Measurements from ENCODE around the gene SDCCAG8.

Gene SDCCAG8

DNA sequence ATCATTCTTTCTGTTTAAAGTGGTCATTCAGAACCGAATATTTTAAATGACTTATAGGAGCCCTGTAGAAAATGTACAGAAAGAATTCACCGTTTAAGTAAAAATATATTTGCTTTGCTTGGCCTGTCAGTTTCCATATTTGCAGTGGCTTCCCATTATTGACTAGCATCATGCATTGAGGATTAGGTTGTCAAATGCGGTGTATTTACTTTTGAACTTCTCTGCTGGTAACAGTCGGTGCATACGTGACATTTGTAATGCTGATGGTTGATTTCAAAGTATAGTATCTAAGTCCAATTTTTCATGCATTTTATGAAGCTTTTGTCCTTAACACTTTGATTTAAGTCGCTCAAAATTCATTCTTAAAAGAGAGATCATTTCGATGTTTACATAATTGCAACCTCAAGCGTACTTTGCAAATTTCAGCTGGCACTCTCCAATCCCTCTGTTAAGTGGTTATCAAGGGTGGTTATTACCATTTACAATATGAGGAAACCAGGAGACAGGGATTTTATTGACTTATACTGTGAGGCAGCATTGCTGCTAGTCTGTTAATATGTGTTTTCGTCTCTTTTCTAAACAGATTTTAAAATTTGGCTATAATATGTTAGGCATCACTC is 201.6 kb downstream of the SDCCAG8 start:
- DNase-seq (ENCODE audit: low spot score) = no peak

DNA sequence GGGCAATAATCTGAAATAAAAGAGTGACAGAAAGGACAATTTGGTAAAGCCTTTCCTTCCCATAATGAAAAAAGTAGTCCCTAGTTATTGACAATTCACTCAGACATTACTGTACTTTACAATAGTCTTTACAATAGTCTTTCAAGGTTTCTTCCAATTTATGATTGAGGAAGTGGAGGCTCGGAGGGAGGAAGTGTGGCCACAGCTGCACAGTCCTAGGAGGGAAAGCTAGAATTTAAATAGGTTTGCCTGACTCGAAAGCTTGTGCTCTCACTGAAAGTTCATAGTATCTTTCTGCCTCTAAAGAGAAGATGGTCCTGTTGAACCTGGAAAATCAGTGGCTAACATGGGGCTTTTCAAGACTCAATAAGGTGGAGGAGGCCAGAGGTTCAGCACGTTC is 203.2 kb downstream of the SDCCAG8 start:
- no peak for DNase-seq (ENCODE audit: low spot score)

DNA sequence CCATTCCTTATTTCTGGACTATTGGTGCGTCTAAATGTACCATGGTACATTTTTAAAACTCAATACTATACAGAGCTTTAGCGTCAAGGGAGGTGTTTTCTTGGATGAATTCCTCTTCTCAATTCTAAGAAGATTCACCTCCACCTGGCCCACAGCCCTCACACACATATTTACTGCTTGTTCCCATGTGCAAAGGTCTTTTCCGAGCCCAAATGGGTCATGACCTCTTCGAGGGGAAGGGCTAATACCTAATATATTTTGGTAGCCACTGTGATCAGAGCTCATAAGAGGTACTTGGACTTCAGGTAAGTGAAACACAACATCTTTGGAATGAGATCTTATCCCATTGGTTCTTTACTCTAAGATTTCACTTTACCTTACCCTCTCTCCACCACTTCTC is 205.9 kb downstream of the SDCCAG8 start:
- DNase-seq (ENCODE audit: low spot score) = no peak

DNA sequence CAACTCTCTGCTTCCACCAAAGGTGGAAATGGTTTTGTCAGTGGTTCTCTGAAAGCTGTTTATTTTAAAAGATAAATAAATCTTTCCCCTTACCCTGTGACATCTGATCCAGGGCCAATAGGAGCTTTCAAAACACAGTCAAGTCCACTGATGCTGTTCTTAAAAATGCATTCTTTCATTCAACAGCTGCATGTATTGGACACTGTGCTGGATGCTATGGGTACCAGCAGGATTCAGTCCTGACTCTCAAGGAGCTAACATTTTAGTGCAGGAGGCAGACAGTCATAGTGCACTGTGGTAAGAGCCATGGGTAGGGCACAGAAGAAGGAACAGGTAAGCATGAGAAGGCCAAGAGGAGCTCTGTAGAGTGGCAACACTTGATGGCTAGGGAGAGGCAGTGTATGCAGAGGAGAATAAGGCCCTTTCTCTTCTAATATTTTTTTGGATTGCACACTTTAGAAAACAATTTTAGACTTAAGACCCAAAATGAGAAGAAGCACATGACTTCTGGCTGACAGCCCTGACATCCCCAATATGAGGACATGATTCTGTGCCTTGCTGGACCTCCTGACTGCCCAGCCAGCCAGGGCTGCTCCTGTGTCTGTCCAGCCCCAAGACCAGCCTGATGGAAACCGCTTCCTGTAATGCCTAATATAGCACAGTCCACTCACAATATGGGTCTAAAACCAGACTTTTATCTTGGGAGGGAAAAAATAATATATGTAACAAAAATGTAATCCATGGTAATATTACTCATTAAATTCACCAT is 207.3 kb downstream of the SDCCAG8 start:
- DNase-seq (ENCODE audit: low spot score) = no peak

DNA sequence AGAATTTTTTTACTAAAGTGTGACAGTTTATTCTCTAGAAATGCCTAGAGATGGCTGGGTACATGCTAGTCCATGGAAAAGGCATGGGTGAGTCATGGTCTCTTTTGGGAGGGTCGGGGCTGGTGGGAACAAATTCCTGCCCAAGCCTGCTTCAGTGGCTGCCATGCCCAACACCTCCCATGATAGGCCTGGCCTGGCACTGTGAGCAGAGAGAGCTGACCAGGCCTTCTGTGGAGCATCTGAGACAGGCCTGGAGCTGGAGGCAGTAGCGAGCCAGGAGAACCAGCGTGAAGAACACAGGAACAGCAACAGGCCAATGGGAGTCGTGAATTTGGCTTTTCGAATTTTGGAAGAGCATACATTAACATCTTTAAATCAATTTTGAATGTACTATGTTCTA is 209.2 kb downstream of the SDCCAG8 start:
- no peak for DNase-seq (ENCODE audit: low spot score)

DNA sequence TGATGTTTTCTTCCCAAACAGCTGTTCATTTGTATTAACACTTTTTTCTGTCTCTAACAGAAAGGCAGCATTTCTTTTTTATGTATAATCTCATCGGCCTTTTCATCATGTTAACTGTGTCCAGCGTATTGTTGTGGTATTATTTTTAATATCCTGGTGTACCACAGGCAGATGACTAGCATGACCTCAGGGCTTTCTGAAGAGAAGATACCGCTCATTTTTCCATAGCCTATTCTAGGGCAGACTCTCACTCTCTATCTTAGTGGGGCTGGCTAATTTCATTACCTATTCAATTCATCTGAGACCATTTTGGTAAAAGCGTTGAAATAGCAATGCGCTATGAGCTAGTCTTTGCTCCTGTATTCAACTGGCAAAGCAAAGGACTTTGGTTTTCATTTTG is 209.9 kb downstream of the SDCCAG8 start:
- DNase-seq (ENCODE audit: low spot score) = no peak

DNA sequence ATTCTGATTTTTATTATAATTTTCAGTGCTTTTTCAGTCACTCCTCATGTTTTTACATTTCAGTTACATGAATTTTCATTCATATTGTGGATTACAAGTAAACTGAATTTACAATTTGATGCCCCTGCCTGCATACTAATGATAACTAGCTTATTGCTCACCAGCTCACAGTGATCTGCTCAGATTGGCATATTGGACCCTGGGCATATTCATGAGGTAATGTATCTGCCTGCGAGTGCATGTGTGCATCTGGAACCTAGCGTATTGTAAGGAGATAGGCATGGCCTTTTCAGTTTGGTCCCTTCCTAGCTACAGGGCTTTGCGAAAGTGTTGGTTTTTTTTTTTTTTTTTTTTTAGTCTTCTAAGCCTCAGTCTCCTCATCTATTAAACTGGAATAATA is 213.7 kb downstream of the SDCCAG8 start:
- DNase-seq (ENCODE audit: low spot score) = no peak

DNA sequence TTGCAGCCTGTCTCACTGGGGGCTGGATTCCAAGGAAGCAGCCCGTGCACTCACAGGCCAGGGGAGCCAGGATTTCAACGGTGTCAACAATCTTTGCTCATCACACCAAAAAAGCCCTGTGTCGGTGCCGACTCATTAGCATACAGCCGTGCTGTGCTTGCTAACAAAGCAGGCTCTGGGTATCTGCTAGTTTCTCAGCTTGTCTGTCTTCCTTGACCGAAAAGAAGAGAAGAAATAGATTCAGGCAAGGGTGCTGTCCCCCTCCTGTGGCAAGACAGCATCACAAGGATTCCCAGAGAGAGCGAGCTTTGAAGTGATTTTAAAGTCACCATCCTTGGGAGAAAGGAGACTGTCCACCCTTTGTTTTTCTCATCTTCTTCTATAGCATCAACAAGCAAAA is 214.7 kb downstream of the SDCCAG8 start:
- no peak for DNase-seq (ENCODE audit: low spot score)

DNA sequence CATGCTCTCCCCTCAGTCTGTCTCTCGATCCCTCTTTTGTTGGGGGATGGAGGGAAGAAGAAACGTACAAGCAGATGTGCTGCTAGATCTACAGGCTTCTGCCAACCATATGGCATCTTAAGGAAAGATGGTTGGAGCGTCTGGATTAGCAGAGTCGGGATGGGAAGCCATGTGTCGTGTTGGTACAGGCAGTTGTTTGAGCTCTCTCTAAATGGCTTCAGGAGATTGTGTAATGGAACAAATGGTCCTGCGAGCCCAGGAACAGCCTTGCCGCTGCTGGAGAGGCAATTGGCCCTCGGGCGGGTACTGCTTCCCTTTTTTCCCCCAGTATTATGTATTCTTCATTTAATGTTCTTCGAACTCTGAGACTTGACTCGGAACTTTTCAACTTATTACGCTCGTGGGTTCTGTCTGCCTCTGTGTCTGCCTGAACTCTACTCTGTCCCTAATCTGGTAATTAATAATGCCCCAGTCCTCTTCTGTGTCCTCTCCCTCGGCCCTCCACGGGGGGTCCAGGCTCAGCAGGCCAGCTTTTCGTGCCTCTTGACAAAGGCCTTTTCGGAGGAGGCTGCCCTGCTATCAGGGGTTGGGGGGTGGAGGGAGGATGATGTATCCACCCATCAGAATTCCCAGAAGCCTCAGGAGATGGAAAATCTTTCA is 215.3 kb downstream of the SDCCAG8 start:
- no peak for DNase-seq (ENCODE audit: low spot score)

DNA sequence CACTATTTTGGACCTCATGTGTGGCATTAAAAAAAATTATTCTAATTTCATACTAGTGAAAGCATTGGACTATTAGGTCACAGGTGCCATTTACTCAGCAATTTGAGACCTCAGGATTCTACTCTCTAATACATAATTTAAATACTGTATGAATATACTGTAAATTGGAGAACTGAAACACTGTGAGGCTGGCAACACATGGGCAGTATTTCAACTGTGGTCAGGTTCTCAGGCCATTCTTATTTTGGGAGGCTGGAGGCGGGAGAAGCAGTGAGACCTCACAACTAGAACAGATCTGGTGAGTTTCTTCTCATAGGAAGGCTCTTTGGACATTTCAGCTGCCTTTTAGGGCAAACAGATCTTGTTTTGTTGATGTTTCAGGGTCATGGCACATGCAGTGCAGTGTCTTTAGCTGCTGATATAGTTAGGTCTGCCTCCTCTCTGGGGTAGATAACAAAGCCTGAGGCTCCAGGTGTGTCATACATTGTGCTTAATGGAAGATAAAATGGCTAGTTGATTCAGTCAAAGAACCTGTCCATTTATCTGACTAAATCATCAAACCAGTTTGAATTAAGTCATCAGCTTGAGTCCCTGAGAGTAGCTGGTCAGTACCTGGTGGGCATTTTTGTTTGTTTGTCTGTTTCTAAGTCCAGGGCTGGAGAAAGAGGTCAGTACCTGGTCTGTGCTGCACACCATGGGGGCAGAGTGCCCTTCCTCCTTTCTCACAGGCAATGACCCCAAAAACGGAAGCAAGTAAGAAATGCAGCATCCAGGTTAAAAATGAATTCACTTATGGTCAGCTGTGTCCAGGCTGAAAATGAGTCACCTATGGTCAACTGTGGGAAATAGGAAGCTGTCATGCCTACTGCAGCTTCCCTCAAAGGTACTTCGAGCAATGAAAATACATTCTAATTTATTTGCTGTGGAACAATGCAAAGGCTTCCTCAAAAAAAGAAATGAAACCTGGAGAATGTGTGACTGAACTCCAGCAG is 216.2 kb downstream of the SDCCAG8 start:
- DNase-seq (ENCODE audit: low spot score) = no peak

DNA sequence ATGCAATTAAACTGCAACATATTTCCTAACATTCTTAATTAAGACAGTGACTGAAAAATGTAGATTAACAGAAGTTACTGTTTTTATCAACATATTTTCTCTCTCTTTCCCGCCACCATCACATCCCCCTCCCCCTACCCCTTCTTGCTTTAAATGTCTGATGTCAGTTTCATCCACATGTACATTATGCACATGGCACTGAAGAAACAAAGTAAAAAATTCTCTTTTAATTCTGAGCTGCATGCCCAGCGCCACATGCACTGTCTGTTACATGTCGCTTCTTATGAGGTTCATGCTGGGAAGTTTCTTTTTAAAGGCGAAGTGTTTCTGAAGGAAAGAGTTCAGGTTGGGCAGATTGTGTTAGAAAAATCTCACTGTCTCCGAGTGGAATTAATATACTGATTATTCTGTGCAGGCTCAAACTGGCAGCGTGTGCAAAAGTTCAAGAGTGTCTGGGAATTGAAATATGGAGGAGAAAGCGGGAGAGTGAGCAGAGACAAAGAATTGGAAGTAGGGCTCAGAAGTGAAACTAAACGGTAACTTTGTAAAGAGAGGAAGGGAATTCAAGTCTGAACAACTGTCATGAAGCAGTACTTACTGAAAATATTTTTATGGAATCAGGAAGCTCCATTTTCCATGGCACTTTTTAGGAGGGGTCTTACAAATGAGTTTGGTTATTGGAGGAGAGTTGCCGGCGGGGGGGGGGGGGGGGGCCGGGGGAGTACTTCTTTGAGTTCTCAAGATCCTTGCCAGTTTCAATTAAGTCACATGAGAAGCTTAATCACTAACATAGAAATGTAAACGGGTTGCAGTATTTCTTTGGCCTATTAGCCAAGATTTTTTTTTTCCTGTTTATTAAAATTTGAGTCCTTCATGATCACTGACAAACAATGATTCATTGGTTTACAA is 217.6 kb downstream of the SDCCAG8 start:
- no peak for DNase-seq (ENCODE audit: low spot score)

DNA sequence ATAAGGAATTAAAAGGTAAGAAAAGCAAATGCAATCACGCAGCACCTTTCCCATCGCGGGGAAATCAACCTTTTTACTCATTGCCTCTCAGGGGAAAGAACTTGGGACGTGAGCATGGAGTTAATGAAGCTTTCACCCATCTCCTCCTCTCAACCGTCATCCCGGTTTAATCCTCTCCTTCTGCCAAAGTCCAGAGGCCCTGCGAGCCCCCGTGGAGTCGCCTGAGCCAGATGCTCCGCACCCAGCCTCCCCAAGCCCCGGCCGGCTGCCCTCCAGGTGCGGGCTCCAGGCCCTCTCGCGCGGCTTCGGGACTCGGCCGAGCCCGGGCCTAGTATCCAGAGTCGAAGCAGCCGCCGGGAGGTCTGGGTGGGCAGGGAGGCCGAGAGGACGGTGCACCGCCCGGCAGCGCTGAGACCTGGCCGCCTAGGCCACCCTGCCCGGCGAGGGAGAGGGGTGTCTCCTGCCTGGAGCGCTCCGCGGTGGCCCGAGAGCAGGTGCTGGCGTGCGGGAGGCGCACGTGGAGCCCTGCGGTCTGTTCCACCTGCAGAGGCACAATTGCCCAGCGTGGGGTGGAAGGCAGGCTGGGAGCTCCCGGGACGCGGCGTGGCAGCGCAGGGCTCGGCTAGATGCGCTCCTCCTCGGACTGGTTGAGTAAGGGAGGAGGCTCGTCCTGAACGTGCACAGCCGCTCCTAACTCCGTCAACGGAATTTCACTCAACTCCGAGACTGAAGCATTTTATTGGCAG is 218.5 kb downstream of the SDCCAG8 start:
- no peak for DNase-seq (ENCODE audit: low spot score)

DNA sequence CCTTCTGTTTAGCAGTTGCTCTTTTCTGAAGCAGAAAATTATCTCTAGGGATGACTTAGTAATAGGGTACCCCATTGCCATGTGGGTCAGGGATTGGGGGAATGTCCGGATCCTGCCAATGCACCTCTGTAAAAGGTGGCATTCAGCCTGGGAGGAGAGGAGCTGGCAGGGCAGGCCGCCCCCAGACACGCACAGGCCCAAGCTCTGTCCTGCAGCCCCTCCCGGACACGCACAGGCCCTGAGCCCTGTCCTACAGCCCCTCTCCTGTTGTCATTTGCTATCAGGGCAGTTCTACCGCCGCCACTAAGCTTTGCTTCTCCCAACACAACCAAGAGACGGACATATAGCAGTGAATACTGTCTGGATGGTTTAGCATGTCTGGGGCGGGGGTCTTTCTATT is 219.1 kb downstream of the SDCCAG8 start:
- no peak for DNase-seq (ENCODE audit: low spot score)

DNA sequence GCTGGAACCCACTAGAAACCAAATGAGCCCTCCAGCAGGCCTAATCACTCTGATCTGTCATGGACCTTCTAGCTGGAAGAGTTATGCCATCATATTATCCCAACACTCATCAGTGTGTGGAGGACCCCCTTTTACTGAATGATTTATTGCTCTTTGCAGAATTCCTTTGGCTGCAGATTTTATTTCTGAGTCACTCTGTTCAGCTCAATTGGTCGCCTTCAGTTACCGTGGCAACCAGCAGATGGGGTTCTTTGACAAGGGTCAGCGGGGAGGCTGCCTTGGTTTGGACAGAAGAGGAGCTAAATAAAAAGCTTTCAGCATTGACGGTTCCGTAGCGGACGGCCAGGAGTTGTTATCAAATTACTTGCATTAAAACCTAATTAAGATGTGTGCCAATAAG is 220.1 kb downstream of the SDCCAG8 start:
- DNase-seq (ENCODE audit: low spot score) = no peak

DNA sequence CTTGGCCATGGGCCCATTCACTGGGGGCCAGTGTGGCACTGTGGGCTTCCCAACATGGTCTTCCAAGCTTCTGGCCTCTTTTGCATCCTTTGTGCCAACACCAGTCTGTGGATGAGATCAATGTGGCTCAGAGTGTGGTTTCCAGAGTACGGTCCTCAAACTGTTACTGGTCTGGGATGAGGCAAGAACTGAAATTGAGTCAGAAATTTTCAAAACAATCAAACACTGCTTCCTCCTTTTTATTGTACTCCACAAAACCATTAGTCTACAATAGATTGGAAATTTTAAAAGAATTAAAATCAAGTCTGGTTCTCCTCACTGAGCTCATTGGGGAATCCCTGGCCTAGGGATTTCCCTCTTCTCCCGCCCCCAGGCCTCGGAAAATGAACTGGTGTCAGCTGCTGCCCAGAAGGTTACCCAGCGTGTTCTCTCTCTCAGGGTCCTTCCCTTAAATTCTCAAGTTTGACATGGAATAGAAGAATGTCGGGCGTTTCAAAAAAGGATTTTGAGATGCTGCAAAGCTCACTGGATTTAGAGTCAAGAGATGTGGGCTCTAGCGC is 222.0 kb downstream of the SDCCAG8 start:
- no peak for DNase-seq (ENCODE audit: low spot score)

DNA sequence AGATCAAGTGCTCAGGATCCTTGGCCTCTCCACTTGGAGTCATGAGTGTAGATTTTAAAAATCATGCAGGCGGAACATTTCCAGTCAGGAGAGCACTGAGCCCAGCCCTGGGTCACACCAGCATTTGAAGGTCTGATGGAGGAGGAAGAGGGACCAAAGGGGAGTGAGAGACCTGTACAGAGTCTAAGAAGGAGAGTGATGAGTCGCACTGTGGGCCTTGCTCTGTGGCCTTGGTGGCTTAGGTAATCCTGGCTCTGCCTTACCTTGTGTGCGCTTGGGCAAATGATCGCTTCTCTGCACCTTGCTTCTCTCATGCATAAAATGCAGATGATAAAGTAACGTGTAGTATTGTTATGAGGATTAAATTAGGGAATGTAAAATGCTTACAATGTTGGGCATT is 225.3 kb downstream of the SDCCAG8 start:
- no peak for DNase-seq (ENCODE audit: low spot score)

DNA sequence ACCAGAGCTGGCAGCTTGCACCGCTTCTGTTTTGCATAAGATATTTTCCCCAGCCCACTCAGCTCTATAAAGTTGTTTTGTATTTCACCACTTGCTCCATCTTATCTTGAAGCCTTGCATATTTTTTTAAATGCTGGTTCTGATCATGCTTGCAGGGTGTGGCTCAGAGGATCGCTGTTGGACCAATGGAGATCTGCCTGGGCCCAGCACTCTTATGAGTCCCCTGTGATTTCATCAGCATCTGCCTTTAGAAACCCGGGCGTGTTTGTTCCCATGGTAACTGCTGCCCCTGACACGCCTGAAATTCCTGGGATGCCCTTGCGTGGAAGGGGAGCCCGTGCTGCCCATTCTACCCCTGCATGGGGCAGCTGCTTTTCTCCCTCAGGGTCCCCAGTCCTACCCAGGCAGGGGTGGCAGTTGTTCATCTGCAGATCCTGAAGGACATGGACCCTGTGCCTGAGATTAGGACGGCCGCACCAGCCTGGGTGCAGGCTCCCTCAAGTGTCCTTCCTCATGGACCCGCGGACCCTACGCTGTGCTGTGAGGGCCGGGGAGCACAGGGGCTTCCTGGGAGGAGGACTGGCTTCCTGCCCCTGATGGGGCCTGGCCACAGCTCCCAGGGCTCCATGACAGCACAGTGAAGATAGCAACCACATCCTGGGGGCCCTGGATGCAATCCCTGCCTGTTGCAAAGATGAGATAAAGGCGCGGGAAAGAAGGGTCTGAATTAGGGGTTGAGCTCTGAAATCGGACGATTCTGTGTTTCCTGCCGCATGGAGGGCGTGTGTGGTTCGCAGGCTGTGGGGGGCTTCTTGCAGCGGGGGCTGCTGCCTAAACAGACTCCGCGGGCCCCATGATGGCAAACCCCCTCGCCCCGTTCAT is 226.5 kb downstream of the SDCCAG8 start:
- peak; percentile 59 for DNase-seq (ENCODE audit: low spot score)

DNA sequence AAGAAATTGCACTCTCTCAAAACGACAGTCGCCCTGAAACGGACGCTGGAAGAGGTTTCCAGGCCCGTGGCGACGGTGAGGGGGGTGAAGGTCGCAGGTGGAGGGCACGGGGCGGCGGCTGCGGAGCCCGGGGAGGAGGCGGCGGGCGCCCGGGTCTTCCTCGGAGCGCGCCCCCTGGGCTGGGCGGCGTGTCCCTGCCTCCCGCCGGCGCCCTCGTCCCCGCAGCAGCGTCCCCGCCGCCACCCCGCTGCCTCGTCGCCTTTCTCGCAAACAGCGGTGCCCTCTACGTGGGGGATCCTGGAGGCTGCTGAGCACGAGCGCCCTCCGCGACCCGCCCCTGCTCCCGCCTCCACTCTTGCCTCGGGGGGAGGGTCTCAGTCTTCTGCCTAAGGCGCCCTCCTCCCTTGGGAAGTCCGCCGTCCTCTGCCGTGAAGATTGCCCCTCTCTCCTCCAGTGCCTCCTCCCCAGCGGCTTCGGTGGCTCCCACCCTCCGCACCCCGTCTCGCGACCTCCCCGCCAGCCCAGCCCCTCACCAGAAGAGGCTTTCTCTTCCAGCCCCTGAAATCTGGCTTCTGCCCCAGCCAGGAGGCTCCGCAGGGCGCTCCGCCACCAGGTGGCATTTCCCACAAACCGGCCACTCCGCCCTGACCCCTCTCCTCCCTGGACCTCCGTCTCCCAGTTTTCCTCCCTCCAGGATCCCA is 227.4 kb downstream of the SDCCAG8 start:
- DNase-seq (ENCODE audit: low spot score) = no peak

All from AG08396 (cell line).